K562 (cell line): ENCODE measurements around the gene ANKLE1. TPM values are rescaled to one million over a fixed set of nuclear protein-coding genes. Genes with fewer than 3 reads are reported as not detected.

ENCODE experiments used
- ATAC-seq: fragments of 200-7000 bp; cut with Tn5 transposase; 3 replicates; pipeline ENCODE4 v1.9.1; 2020; ENCODE audit warnings: moderate library complexity
- BruUV-seq: library from RNA; stranded (reverse); fragments of 400-500 nt; replicated peaks from 2 replicates; lab custom pipeline; 2021; lab: Mats Ljungman, UMichigan
- CTCF ChIA-PET: fragments of 300-600 bp; formaldehyde crosslinking; extraction: SDS; loops from one replicate; lab custom pipeline; 2021; ENCODE audit warnings: low intra/inter-chr PET ratio; lab: Yijun Ruan, JAX
- POLR2A ChIA-PET: fragments of 300-600, 350-650 bp; sonication (Branson Sonifier 250); formaldehyde crosslinking; extraction: SDS; loops from one replicate; lab custom pipeline; 2021; ENCODE audit warnings: antibody characterized with exemption, inconsistent platforms; lab: Yijun Ruan, JAX
- DNase-seq, 4 experiments: peaks; one replicate each; pipeline versions ENCODE4 v3.0.0 to v3.0.0-alpha.2; 2011 to 2018; ENCODE audit warnings: low spot score in 3 of 4, mixed read lengths in 3 of 4; ENCODE audit errors: extremely low read depth in 1 of 4
- FAIRE-seq: peaks from 2 replicates; lab custom pipeline; 2011; peaks lifted over from hg19 to GRCh38; lab: Jason Lieb, UNC
- H2AFZ ChIP-seq: 2 replicates; pipeline ENCODE4 v1.6.0; 2011; ENCODE audit warnings: low read depth, low read length, control low read depth, inconsistent platforms
- H3K27ac ChIP-seq: fragments of 200-600 bp; 3 replicates; pipeline ENCODE4 v1.8.0; 2011; ENCODE audit warnings: low read depth, mild to moderate bottlenecking, control low read depth, inconsistent platforms, low read length, moderate library complexity, mixed read lengths; ENCODE audit errors: extremely low read depth
- H3K27me3 ChIP-seq, 2 experiments: fragments of 300-600 bp in 1 of 2; 2 replicates in 1 of 2; 3 replicates in 1 of 2; pipeline versions ENCODE4 v1.6.0 to v1.8.0; 2011; ENCODE audit warnings: inconsistent platforms in 2 of 2, low read length in 2 of 2, mild to moderate bottlenecking in 1 of 2, mixed read lengths in 1 of 2, moderate library complexity in 1 of 2; ENCODE audit not compliant: control insufficient read depth in 2 of 2, insufficient read depth in 2 of 2
- H3K36me3 ChIP-seq: fragments of 300-600 bp; 3 replicates; pipeline ENCODE4 v1.8.0; 2011; ENCODE audit warnings: mild to moderate bottlenecking, low read length, inconsistent platforms; ENCODE audit not compliant: control insufficient read depth, insufficient read depth
- H3K4me1 ChIP-seq, 2 experiments: fragments of 200-600 bp in 1 of 2; replicated peaks in 1 of 2; 2 replicates in 1 of 2; 3 replicates in 1 of 2; pipeline versions ENCODE4 v1.5.1 to v1.8.0; 2011; ENCODE audit warnings: inconsistent platforms in 2 of 2, low read length in 2 of 2, mild to moderate bottlenecking in 1 of 2, mixed read lengths in 1 of 2, moderate library complexity in 1 of 2; ENCODE audit not compliant: control insufficient read depth in 2 of 2, insufficient read depth in 2 of 2
- H3K4me2 ChIP-seq: 2 replicates; pipeline ENCODE4 v1.6.1; 2011; ENCODE audit warnings: low read length, control low read depth, inconsistent platforms, mixed read lengths; ENCODE audit not compliant: insufficient read depth
- H3K4me3 ChIP-seq: fragments of 200-600 bp; sonication (generic), shearing (Covaris generic); 2 replicates; pipeline ENCODE4 v1.5.1; 2016; ENCODE audit warnings: control low read depth, inconsistent platforms
- H3K79me2 ChIP-seq: fragments of 200-600 bp; 3 replicates; pipeline ENCODE4 v1.8.0; 2011; ENCODE audit warnings: low read length, inconsistent platforms; ENCODE audit not compliant: control insufficient read depth, insufficient read depth
- H3K9ac ChIP-seq, 2 experiments: 2 replicates each; pipeline versions ENCODE4 v1.6.0 to v1.6.1; 2011; ENCODE audit warnings: low read depth in 2 of 2, low read length in 2 of 2, control low read depth in 1 of 2, inconsistent platforms in 1 of 2, mild to moderate bottlenecking in 1 of 2, mixed read lengths in 1 of 2; ENCODE audit not compliant: insufficient read depth in 1 of 2
- H3K9me1 ChIP-seq: one replicate; pipeline ENCODE4 v1.6.0; 2011; ENCODE audit warnings: inconsistent platforms, mild to moderate bottlenecking, low read length, moderate library complexity; ENCODE audit not compliant: control insufficient read depth, insufficient read depth
- H3K9me3 ChIP-seq: replicated peaks from 2 replicates; pipeline ENCODE4 v1.5.1; 2011; ENCODE audit warnings: low read depth, low read length, inconsistent platforms; ENCODE audit not compliant: control insufficient read depth, insufficient read depth
- H4K20me1 ChIP-seq: replicated peaks from 2 replicates; pipeline ENCODE4 v1.6.1; 2011; ENCODE audit warnings: low read length, inconsistent platforms, mixed read lengths; ENCODE audit not compliant: control insufficient read depth, insufficient read depth
- ARNT ChIP-seq, 2 experiments: fragments of 450-650 bp; IDR thresholded peaks; 2 replicates each; pipeline ENCODE4 v1.6.1; 2016; ENCODE audit warnings: mild to moderate bottlenecking in 1 of 2
- BCOR ChIP-seq: fragments of 450-650 bp; IDR thresholded peaks from 2 replicates; pipeline ENCODE4 v1.6.1; 2016
- BRD4 ChIP-seq: fragments of 200-600 bp; sonication (generic); IDR thresholded peaks from 2 replicates; pipeline ENCODE4 v1.6.1; 2017; ENCODE audit warnings: inconsistent platforms
- CBX3 ChIP-seq, 2 experiments: IDR thresholded peaks; 1 replicate in 1 of 2; 2 replicates in 1 of 2; pipeline ENCODE4 v1.6.1; 2012; ENCODE audit warnings: inconsistent platforms in 2 of 2, low read length in 2 of 2, borderline replicate concordance in 1 of 2, control low read depth in 1 of 2
- KAT2B ChIP-seq: IDR thresholded peaks from one replicate; pipeline ENCODE4 v1.6.1; 2012; ENCODE audit warnings: low read depth, mild to moderate bottlenecking, control low read depth, inconsistent platforms, low read length, moderate library complexity
- KDM4B ChIP-seq, 2 experiments: fragments of 450-650 bp in 1 of 2; sonication (generic) in 1 of 2; IDR thresholded peaks; 2 replicates each; pipeline ENCODE4 v1.6.1; 2016 to 2017; ENCODE audit warnings: borderline replicate concordance in 2 of 2, antibody characterized with exemption in 1 of 2, low read depth in 1 of 2, mild to moderate bottlenecking in 1 of 2
- NFATC3 ChIP-seq: fragments of 450-650 bp; IDR thresholded peaks from 2 replicates; pipeline ENCODE4 v1.6.1; 2017; ENCODE audit warnings: mild to moderate bottlenecking
- NFIC ChIP-seq: fragments of 450-650 bp; IDR thresholded peaks from 2 replicates; pipeline ENCODE4 v1.6.1; 2017; ENCODE audit warnings: mild to moderate bottlenecking, inconsistent platforms
- RAD51 ChIP-seq: fragments of 450-650 bp; IDR thresholded peaks from 2 replicates; pipeline ENCODE4 v1.7.1; 2016; ENCODE audit warnings: low read depth, mild to moderate bottlenecking, borderline replicate concordance
- RBFOX2 ChIP-seq: fragments of 200-400 bp; formaldehyde crosslinking; IDR thresholded peaks from 2 replicates; pipeline ENCODE4 v1.6.1; 2017; ENCODE audit warnings: low read depth, mild to moderate bottlenecking, low read length, moderate library complexity
- SMARCA5 ChIP-seq: fragments of 450-650 bp; IDR thresholded peaks from 2 replicates; pipeline ENCODE4 v1.6.1; 2016
- TOE1 ChIP-seq, 2 experiments: fragments of 450-650 bp in 1 of 2; sonication (generic) in 1 of 2; formaldehyde crosslinking in 1 of 2; IDR thresholded peaks; 2 replicates each; pipeline versions ENCODE4 v1.7.1 to v1.8.0; 2016 to 2022; ENCODE audit warnings: borderline replicate concordance in 2 of 2, mild to moderate bottlenecking in 2 of 2, antibody characterized with exemption in 1 of 2, inconsistent platforms in 1 of 2, low read depth in 1 of 2, missing genetic modification reagents in 1 of 2, moderate library complexity in 1 of 2
- ZNF316 ChIP-seq: fragments of 450-650 bp; IDR thresholded peaks from 2 replicates; pipeline ENCODE4 v1.6.1; 2016
- WGBS: fragments of 100-300 bp; shearing (Covaris generic); methylation state at CpG from one replicate; pipeline ENCODE4 v1.1.6; 2016; ENCODE audit warnings: low coverage, mixed read lengths; ENCODE audit not compliant: insufficient coverage; ENCODE audit errors: missing lambda C conversion rate; 5-methylcytosine and 5-hydroxymethylcytosine counted together
- in situ Hi-C: fragments of 300-500 bp; cut with MboI; formaldehyde crosslinking; loops from 4 replicates; pipeline ENCODE4 v1.15.0; 2018; ENCODE audit warnings: inconsistent platforms, mixed read lengths
- intact Hi-C: fragments of 100-400 bp; cut with micrococcal nuclease; formaldehyde crosslinking; loops from 2 replicates; pipeline ENCODE4 v1.14.2; 2022
- polyA plus RNA-seq, 8 experiments: library from polyadenylated mRNA; depleted of rRNA in 4 of 8; stranded (reverse) in 5 of 8; unstranded in 3 of 8; fragments of >200 nt; fragmentation: Nextera tagmentation in 2 of 8; fragmentation: Illumina TruSeq in 1 of 8; extraction: Ambion mirVana in 2 of 8; extraction: Trizol in 1 of 8; gene quantifications; 2 replicates each; pipeline versions ENCODE4 v1.2.1 to v1.2.3, GENCODE V29; 2011 to 2014; ENCODE audit warnings: inconsistent platforms in 1 of 8, missing spikeins in 1 of 8
- total RNA-seq, 7 experiments: library from RNA; depleted of rRNA in 6 of 7; stranded (reverse); fragments of >200 nt in 6 of 7; fragmentation: Illumina TruSeq in 2 of 7; extraction: Trizol in 2 of 7; gene quantifications; 2 replicates each; pipeline versions ENCODE4 v1.2.1 to v1.2.3, GENCODE V29; 2011 to 2021; ENCODE audit warnings: low replicate concordance in 1 of 7
- TF ChIP-seq, protein P1 (sequence below): sonication (generic); formaldehyde crosslinking; IDR thresholded peaks from 2 replicates; pipeline ENCODE4 v1.8.0; 2022; ENCODE audit warnings: missing genetic modification reagents, mild to moderate bottlenecking, moderate library complexity, borderline replicate concordance

The ANKLE1 gene
- total and polyA plus RNA-seq, 9 of the 15 experiments (the other 6 are each of a cell fraction or from before 2014, with no cell fraction given): 0.63 to 9.2 (median 2.9) TPM

DNA sequence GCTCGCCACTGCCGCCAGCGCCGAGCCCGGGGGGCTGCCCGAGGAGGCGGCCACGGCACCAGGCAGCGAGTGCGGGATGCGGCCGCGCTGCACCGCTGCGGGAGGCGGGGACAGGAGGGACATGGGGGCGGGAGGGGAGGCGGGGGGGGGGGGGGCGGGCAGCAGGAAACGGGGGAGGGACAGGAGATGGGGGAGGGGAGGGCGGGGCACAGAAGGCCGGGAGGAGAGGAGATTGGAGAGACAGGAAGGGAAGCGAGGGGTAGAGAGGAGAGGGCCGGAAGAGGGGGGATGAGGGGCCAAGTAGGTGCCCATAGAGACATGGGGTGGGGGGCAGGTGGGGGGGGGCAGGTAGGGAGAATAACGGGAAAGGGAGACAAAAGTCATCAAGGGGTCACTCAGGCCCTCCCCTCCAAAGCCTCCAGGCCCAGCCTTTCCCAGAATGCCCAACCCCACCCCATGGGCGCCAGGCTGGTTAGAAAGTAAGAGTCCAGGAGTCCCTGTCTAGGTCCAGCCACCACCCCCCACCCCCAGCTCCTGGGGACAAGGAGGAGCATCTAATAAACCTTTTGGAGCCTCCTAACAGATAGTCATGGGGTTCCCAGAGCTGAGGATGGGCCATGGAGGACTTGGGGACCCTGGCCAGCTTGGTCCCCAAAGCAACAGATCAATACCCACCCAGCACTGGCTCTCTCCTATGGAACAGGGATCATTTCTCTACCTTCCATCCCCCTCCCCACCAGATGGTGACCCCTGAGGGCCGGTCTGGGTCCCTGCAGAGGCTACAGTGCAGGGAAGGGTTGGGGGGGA lies 45.5 kb upstream of the ANKLE1 start (continued):
- no peak for TF ChIP-seq TOE1 (IDR thresholded peaks at IDR 0.05; ENCODE audit: borderline replicate concordance)
- TF ChIP-seq TOE1 (CRISPR knock-in tag; IDR thresholded peaks at IDR 0.05; ENCODE audit: borderline replicate concordance, low read depth): no peak
- TF ChIP-seq NFATC3: no peak

DNA sequence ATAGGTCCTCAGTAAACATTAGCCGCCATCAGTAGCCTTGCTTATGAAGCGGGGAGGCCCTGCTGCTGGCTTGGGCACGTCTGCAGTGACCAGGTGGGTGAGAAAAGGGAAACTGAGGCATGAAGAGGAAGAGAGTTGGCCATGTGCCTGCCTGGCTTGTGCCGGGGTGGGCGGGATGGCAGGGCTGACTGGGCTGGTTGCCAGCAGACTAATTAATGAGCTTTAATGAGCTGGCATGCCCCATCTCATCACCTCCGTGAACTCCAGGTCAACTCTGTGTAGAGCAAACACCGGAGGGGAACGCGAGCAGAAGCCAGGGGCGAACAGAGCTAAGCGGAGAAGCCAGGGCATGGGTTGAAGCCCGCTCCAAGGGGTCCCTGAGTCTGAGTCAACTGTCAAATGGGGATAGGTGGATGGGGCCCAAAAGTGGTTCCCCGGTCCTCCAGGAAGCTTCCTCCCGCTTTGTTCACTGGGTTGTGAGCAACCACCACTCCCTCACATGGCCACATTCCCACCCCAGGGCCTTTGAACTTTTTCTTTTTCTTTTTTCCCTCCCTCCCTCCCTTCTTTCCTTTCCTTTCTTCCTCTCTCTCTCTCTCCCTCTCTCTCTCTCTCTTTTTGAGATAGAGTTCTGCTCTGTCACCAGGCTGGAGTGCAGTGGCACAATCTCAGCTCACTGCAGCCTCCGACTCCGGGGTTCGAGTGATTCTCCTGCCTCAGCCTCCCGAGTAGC lies 44.7 kb upstream of the ANKLE1 start:
- DNase-seq (no peak), ATAC-seq (no peak), FAIRE-seq (no peak)
- in situ Hi-C loops: no loop called here
- ChIA-PET POLR2A (interaction anchor here (0.8 to 11.3 kb wide), 4 partner anchors 11 to 30 kb away, joined by 3 to 129 read pairs (median 8); partner anchors contain the start of genes OCEL1 and USE1), CTCF (no interaction called here)
- Histone ChIP-seq H3K9ac (peak overlapping the region in 1 of 2 experiments; percentile 80; a peak in 2 of 4 replicates), H4K20me1 (peaks cover 6% of the 10 kb centered on the region; the same call in 1 of the 2 replicates), H3K4me2 (no peak overlapping the region), H3K36me3 (peaks cover 65% of the 10 kb centered on the region; the same call in 2 of the 3 replicates), H2AFZ (no peak overlapping the region), H3K27ac (peak overlapping the region; percentile 76; the same call in 1 of the 3 replicates), H3K9me3 (no peaks in the 10 kb centered on the region), H3K9me1 (no peaks in the 10 kb centered on the region), H3K4me1 (peaks cover 18 to 52% of the 10 kb centered on the region in 2 experiments), H3K4me3 (no peak overlapping the region), H3K27me3 (no peaks in the 10 kb centered on the region), H3K79me2 (peaks cover 65% of the 10 kb centered on the region)
- TF ChIP-seq, protein P1, sequence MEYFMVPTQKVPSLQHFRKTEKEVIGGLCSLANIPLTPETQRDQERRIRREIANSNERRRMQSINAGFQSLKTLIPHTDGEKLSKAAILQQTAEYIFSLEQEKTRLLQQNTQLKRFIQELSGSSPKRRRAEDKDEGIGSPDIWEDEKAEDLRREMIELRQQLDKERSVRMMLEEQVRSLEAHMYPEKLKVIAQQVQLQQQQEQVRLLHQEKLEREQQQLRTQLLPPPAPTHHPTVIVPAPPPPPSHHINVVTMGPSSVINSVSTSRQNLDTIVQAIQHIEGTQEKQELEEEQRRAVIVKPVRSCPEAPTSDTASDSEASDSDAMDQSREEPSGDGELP (CRISPR knock-in tag): peak; percentile 35; the same call in 1 of the 2 replicates
- TF ChIP-seq RBFOX2: peak; percentile 51
- 0 out of 2 replicates have a peak, but pooled peaks have one; percentile 6 for TF ChIP-seq BCOR
- TF ChIP-seq NFIC: peak; percentile 52
- TF ChIP-seq ZNF316: no peak
- no peak for TF ChIP-seq ARNT (IDR thresholded peaks at IDR 0.05)
- TF ChIP-seq CBX3 (IDR thresholded peaks at IDR 0.05; ENCODE audit: borderline replicate concordance in 1 of 2, low read length in 2 of 2): no peak
- TF ChIP-seq BRD4: no peak
- no peak for TF ChIP-seq RAD51
- TF ChIP-seq KDM4B (IDR thresholded peaks at IDR 0.05; ENCODE audit: borderline replicate concordance in 2 of 2, low read depth in 1 of 2): no peak
- TF ChIP-seq KAT2B: no peak
- no peak for TF ChIP-seq SMARCA5
- no TSS peak for BruUV-seq
- 84% methylated on average over 11 of the region's 18 CpGs for WGBS
- intact Hi-C loops: no loop called here
